Sigmoid colon (tissue), 3 donors: ENCODE measurements around the gene KIAA2012.

Experiments
- POLR2A ChIP-seq, 2 donors: fragments of 450-650 bp; IDR thresholded peaks; one replicate each; pipeline ENCODE4 v1.6.1; 2016; ENCODE audit warnings: antibody characterized with exemption in 2 of 2, mild to moderate bottlenecking in 2 of 2, moderate library complexity in 2 of 2
- TF ChIP-seq, protein P1 (sequence below), 4 experiments: fragments of 450-650 bp in 3 of 4; fragments of 200-600 bp in 1 of 4; IDR thresholded peaks; one replicate each; pipeline ENCODE4 v1.5.1; 2016 to 2019; ENCODE audit warnings: antibody characterized with exemption in 4 of 4, mild to moderate bottlenecking in 3 of 4, moderate library complexity in 2 of 4

DNA sequence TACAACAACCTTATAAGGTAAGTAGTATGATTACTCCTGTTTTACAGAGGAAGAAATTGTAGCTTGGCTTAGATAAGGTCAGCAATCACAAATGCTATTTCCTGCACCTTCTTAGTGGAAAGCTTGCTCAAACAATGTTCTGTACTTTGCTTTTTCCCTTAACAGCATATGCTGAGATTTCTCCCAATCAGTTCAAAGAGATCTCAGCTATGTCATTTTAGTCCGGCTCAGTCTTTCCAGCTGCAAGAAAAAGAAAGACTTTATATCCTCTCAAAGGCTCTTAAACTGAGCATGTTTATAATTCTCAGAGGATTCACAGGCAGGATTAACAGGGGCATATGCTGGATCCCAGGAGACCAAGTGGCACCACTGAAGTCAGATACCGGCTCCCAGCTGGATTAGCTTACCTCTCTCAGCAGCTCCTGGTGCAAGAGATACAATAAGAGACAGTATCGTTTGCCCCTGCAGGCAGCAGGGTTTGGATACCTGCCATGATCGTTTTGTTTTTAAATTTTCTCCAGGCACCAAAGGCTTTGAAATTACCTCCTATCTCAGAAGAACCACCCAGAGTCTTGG, 29.5 kb downstream of the KIAA2012 start:
- no peak for TF ChIP-seq POLR2A (IDR thresholded peaks at IDR 0.05)
- TF ChIP-seq, protein P1, sequence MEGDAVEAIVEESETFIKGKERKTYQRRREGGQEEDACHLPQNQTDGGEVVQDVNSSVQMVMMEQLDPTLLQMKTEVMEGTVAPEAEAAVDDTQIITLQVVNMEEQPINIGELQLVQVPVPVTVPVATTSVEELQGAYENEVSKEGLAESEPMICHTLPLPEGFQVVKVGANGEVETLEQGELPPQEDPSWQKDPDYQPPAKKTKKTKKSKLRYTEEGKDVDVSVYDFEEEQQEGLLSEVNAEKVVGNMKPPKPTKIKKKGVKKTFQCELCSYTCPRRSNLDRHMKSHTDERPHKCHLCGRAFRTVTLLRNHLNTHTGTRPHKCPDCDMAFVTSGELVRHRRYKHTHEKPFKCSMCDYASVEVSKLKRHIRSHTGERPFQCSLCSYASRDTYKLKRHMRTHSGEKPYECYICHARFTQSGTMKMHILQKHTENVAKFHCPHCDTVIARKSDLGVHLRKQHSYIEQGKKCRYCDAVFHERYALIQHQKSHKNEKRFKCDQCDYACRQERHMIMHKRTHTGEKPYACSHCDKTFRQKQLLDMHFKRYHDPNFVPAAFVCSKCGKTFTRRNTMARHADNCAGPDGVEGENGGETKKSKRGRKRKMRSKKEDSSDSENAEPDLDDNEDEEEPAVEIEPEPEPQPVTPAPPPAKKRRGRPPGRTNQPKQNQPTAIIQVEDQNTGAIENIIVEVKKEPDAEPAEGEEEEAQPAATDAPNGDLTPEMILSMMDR (IDR thresholded peaks at IDR 0.05), result no peak
